ENCODE results near the gene LILRB3.

GRCh38 chr19:54183431-54183830 is 39.4 kb downstream of the LILRB3 start:
- TF ChIP-seq, protein P1, sequence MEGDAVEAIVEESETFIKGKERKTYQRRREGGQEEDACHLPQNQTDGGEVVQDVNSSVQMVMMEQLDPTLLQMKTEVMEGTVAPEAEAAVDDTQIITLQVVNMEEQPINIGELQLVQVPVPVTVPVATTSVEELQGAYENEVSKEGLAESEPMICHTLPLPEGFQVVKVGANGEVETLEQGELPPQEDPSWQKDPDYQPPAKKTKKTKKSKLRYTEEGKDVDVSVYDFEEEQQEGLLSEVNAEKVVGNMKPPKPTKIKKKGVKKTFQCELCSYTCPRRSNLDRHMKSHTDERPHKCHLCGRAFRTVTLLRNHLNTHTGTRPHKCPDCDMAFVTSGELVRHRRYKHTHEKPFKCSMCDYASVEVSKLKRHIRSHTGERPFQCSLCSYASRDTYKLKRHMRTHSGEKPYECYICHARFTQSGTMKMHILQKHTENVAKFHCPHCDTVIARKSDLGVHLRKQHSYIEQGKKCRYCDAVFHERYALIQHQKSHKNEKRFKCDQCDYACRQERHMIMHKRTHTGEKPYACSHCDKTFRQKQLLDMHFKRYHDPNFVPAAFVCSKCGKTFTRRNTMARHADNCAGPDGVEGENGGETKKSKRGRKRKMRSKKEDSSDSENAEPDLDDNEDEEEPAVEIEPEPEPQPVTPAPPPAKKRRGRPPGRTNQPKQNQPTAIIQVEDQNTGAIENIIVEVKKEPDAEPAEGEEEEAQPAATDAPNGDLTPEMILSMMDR (IDR thresholded peaks at IDR 0.05), result no peak
- no peak for TF ChIP-seq POLR2A (IDR thresholded peaks at IDR 0.05)

Data from esophagus squamous epithelium (tissue), 4 donors.